Measurements from ENCODE around the gene WDFY4. TPM values are rescaled to one million over a fixed set of nuclear protein-coding genes. Genes with fewer than 3 reads are reported as not detected.

Gene WDFY4
- total and polyA plus RNA-seq, 2 experiments from 2014 or later: 0.14 TPM; not detected in 1

DNA sequence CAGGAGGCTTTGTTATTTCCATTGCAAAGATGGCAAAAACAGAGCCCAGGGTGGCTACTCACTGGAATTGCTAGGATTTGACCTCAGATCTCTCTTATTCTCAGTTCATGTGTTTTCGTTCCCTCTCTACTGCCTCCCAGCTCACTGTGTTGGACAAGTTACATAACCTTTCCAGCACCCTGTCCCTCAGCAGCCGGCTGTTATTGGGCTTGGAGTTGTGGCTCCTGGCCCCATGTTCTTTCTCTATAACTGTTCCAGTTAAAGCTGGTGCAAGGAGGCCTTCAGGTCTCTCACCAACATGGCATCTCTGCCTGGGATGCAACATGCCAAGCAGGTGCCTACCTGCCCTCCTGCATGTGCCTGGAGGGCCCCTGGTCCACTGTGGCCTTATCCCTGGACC, 198.2 kb downstream of the WDFY4 start (continued):
- TF ChIP-seq, protein P1, sequence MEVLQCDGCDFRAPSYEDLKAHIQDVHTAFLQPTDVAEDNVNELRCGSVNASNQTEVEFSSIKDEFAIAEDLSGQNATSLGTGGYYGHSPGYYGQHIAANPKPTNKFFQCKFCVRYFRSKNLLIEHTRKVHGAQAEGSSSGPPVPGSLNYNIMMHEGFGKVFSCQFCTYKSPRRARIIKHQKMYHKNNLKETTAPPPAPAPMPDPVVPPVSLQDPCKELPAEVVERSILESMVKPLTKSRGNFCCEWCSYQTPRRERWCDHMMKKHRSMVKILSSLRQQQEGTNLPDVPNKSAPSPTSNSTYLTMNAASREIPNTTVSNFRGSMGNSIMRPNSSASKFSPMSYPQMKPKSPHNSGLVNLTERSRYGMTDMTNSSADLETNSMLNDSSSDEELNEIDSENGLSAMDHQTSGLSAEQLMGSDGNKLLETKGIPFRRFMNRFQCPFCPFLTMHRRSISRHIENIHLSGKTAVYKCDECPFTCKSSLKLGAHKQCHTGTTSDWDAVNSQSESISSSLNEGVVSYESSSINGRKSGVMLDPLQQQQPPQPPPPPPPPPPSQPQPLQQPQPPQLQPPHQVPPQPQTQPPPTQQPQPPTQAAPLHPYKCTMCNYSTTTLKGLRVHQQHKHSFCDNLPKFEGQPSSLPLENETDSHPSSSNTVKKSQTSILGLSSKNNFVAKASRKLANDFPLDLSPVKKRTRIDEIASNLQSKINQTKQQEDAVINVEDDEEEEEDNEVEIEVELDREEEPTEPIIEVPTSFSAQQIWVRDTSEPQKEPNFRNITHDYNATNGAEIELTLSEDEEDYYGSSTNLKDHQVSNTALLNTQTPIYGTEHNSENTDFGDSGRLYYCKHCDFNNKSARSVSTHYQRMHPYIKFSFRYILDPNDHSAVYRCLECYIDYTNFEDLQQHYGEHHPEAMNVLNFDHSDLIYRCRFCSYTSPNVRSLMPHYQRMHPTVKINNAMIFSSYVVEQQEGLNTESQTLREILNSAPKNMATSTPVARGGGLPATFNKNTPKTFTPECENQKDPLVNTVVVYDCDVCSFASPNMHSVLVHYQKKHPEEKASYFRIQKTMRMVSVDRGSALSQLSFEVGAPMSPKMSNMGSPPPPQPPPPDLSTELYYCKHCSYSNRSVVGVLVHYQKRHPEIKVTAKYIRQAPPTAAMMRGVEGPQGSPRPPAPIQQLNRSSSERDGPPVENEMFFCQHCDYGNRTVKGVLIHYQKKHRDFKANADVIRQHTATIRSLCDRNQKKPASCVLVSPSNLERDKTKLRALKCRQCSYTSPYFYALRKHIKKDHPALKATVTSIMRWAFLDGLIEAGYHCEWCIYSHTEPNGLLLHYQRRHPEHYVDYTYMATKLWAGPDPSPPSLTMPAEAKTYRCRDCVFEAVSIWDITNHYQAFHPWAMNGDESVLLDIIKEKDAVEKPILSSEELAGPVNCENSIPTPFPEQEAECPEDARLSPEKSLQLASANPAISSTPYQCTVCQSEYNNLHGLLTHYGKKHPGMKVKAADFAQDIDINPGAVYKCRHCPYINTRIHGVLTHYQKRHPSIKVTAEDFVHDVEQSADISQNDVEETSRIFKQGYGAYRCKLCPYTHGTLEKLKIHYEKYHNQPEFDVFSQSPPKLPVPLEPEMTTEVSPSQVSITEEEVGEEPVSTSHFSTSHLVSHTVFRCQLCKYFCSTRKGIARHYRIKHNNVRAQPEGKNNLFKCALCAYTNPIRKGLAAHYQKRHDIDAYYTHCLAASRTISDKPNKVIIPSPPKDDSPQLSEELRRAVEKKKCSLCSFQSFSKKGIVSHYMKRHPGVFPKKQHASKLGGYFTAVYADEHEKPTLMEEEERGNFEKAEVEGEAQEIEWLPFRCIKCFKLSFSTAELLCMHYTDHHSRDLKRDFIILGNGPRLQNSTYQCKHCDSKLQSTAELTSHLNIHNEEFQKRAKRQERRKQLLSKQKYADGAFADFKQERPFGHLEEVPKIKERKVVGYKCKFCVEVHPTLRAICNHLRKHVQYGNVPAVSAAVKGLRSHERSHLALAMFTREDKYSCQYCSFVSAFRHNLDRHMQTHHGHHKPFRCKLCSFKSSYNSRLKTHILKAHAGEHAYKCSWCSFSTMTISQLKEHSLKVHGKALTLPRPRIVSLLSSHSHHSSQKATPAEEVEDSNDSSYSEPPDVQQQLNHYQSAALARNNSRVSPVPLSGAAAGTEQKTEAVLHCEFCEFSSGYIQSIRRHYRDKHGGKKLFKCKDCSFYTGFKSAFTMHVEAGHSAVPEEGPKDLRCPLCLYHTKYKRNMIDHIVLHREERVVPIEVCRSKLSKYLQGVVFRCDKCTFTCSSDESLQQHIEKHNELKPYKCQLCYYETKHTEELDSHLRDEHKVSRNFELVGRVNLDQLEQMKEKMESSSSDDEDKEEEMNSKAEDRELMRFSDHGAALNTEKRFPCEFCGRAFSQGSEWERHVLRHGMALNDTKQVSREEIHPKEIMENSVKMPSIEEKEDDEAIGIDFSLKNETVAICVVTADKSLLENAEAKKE (CRISPR knock-in tag; IDR thresholded peaks at IDR 0.05): no peak
- no peak for TF ChIP-seq ZNF114 (CRISPR knock-in tag; IDR thresholded peaks at IDR 0.05)

DNA sequence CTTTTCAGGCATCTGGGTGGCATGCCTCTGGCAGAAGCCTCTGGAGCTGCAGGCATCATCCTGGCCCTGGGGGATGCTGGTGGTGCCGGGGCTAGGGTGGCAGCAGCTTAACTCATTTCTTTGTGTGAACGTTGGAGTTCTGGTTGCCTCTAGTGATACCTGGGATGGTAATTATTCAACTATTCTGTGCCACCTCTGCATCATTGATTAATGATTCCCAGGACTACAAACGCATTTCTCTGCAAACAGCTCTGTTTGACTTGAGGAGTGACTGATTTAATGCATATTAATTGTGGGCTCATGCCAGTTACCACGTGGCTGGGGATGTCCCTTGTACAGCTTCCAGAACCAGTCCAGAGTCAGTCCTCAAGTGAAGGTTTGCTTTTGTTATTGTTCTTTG, 199.0 kb downstream of the WDFY4 start:
- no peaks in the 10 kb centered on the region for H3F3A ChIP-seq (replicated peaks; ENCODE audit: low read depth)
- no peak overlapping the region for H3K4me3 ChIP-seq
- no peak overlapping the region for H3K4me2 ChIP-seq
- no peak for DNase-seq (ENCODE audit: low spot score)
- no peaks in the 10 kb centered on the region for H3K79me2 ChIP-seq (replicated peaks; ENCODE audit: insufficient read depth)
- H3K27ac Mint-ChIP-seq: no peak overlapping the region
- H3K4me3 Mint-ChIP-seq: no peak overlapping the region
- no peaks in the 10 kb centered on the region for H3K27me3 ChIP-seq (ENCODE audit: insufficient read depth)
- H2AFZ ChIP-seq: no peak overlapping the region
- no peaks in the 10 kb centered on the region for H3K36me3 Mint-ChIP-seq (ENCODE audit: low read depth)
- no peaks in the 10 kb centered on the region; the same call in 1 of the 2 replicates for H4K20me1 ChIP-seq (replicated peaks; ENCODE audit: insufficient read depth)
- ATAC-seq: no peak
- H3K9me3 Mint-ChIP-seq: no peaks in the 10 kb centered on the region
- H3K27me3 Mint-ChIP-seq (ENCODE audit: insufficient read depth, low read depth, poor library complexity): peaks cover 3% of the 10 kb centered on the region
- peaks cover 6% of the 10 kb centered on the region; the same call in 2 of the 3 replicates for H3K4me1 Mint-ChIP-seq
- H3K9me2 ChIP-seq (ENCODE audit: insufficient read depth): no peaks in the 10 kb centered on the region
- H3K36me3 ChIP-seq (ENCODE audit: insufficient read depth): no peaks in the 10 kb centered on the region
- no peak overlapping the region for H3K27ac ChIP-seq (ENCODE audit: low read depth)
- H3K4me1 ChIP-seq (ENCODE audit: insufficient read depth): no peaks in the 10 kb centered on the region
- TF ChIP-seq, protein P2, sequence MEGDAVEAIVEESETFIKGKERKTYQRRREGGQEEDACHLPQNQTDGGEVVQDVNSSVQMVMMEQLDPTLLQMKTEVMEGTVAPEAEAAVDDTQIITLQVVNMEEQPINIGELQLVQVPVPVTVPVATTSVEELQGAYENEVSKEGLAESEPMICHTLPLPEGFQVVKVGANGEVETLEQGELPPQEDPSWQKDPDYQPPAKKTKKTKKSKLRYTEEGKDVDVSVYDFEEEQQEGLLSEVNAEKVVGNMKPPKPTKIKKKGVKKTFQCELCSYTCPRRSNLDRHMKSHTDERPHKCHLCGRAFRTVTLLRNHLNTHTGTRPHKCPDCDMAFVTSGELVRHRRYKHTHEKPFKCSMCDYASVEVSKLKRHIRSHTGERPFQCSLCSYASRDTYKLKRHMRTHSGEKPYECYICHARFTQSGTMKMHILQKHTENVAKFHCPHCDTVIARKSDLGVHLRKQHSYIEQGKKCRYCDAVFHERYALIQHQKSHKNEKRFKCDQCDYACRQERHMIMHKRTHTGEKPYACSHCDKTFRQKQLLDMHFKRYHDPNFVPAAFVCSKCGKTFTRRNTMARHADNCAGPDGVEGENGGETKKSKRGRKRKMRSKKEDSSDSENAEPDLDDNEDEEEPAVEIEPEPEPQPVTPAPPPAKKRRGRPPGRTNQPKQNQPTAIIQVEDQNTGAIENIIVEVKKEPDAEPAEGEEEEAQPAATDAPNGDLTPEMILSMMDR (conservative IDR thresholded peaks at IDR 0.05; ENCODE audit: low read depth in 2 of 2): no peak
- TF ChIP-seq, protein P3, sequence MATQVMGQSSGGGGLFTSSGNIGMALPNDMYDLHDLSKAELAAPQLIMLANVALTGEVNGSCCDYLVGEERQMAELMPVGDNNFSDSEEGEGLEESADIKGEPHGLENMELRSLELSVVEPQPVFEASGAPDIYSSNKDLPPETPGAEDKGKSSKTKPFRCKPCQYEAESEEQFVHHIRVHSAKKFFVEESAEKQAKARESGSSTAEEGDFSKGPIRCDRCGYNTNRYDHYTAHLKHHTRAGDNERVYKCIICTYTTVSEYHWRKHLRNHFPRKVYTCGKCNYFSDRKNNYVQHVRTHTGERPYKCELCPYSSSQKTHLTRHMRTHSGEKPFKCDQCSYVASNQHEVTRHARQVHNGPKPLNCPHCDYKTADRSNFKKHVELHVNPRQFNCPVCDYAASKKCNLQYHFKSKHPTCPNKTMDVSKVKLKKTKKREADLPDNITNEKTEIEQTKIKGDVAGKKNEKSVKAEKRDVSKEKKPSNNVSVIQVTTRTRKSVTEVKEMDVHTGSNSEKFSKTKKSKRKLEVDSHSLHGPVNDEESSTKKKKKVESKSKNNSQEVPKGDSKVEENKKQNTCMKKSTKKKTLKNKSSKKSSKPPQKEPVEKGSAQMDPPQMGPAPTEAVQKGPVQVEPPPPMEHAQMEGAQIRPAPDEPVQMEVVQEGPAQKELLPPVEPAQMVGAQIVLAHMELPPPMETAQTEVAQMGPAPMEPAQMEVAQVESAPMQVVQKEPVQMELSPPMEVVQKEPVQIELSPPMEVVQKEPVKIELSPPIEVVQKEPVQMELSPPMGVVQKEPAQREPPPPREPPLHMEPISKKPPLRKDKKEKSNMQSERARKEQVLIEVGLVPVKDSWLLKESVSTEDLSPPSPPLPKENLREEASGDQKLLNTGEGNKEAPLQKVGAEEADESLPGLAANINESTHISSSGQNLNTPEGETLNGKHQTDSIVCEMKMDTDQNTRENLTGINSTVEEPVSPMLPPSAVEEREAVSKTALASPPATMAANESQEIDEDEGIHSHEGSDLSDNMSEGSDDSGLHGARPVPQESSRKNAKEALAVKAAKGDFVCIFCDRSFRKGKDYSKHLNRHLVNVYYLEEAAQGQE (IDR thresholded peaks at IDR 0.05; ENCODE audit: unreplicated experiment): no peak
- TF ChIP-seq EZH2phosphoT487 (IDR thresholded peaks at IDR 0.05; ENCODE audit: unreplicated experiment) (no peak), POLR2AphosphoS5 (IDR thresholded peaks at IDR 0.05; ENCODE audit: low read depth) (no peak)
